GM04503 (cell line): ENCODE data around the gene MOCOS.

Experiments
- DNase-seq: peaks from one replicate; pipeline ENCODE4 v3.0.0-alpha.2; 2012; ENCODE audit warnings: low read depth

Gene MOCOS

GRCh38 chr18:36305375-36305774 is 118.1 kb downstream of the MOCOS start:
- DNase-seq: no peak

GRCh38 chr18:36307513-36307912 is 120.2 kb downstream of the MOCOS start:
- DNase-seq: no peak

DNA sequence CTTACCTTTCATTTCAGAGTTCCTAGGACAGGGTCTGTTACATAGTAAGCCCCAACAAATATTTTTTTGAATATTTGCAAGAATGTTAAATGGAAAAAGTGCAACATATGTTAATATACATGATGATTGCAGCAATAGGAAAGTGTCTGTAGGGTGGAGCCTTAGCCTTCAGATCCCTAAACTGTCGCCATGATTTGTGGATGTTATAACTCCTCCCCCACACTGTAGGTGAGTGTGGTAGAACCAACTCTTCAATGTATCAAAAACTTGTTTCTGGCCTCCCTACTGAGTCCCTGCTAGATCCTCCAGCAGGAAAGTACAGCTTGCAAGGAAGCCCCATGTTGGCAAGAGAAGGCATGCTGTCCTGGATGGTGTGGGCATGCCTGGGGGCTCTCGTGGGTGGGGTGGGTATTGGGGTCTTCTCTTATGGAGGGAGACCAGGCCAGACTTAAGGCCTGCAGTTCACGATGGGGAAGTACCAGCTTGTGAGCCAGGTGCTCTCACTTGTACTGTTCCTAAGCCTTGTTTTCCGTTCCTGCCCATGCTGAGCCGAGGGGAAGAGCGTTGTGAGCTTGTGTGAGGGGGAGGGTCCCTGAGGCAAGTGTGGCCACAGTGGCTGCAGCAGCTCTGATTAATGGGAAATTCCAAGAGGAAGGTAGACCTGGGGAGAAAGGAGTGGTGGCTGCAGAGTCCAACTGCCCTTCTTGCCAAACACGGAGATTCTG is 121.6 kb downstream of the MOCOS start:
- no peak for DNase-seq

DNA sequence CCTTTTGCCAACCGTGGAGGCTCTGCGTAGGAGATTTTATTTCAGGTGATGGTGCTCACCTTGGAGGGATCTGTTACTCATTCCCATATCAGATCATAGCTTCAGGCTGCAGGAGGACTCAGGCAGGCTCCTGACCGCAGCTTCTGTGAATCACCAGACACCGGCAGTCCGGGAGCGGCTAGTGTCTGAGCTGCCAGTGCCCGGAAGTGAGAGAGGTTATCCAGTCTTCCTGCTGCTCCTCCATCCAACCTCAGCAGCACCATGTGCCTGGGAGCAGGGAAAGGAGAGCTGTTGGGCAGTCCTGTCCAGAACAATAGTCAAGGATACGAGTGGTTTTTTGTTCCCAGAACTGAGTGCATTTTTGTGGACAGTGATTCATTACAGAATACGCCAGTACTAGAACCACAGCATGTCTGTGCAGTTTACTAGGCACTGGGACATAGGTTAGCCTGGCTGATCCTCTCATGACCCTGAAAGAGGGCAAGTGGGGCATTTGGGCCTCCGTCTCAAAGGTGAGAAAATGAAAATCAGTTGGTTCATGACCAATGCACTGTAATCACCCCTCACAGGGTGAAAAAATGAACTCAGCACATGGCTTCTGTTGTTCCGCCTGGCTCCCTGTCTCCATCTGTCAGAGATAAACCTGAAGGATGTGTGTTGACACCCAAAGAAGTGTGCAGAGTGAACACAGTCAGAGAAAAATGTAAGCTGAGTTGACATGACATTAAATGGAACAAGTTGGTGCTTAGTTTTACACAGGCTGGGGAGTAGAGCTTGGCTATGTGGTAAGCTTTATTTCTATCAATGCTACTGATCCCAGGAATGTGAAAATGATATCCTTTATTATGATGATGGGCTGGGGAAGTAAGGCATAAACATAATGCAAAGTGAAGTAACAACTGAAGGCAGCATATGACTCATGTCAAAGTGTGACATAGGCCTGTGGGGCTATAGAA is 122.4 kb downstream of the MOCOS start:
- DNase-seq: peak; percentile 99

DNA sequence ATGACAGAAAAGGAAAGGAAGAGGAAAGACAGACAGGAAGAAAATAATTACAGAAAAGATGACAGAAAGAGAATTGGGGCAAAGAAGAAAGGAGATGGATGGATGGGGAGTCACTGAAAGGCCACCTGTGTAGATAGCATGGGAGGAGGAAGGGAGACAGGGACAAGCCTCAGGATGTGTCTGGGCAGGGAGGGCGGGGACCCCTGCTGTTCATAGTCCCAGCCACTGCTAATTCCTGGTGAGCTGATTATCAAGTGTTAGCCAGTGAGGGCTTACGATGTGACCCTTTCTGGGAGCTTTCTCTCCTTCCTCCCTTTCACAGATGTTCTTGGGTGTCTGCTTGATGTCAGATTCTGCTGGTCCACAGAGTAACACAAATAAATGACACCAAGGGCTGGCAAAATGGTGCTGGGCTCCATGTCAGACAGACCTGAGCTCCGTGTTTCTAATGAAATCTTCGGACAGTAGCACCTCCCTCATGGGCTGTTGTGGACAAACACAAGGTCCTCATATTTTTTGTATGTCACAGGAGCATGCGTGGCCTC is 123.8 kb downstream of the MOCOS start:
- no peak for DNase-seq

DNA sequence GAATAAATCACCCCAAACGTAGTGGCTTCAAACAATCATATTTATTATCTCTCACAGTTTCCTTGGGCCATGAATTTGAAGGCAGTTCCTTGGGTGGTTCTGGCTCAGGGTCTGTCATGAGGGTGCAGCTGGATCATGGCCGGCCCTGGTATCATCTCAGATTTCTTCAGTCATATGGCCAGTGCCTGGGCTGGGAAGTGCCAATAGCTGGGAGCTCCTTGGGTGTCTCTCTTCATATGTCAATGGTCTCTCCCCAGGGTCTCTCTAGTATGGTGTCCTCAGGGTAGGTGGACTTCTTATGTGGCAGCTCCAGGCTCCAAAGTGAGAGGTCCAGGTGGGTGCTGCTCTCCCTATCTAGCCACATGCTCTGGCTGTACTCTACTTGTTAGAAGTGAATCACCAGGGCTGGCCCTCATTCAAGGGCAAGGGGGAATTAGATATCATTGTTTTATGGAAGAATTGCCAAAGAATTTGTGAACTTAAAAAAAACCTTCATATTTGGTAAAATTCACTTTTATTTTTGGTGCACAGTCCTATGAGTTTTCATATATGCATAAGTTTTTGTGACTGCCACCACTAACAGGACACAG is 125.6 kb downstream of the MOCOS start:
- DNase-seq: no peak

DNA sequence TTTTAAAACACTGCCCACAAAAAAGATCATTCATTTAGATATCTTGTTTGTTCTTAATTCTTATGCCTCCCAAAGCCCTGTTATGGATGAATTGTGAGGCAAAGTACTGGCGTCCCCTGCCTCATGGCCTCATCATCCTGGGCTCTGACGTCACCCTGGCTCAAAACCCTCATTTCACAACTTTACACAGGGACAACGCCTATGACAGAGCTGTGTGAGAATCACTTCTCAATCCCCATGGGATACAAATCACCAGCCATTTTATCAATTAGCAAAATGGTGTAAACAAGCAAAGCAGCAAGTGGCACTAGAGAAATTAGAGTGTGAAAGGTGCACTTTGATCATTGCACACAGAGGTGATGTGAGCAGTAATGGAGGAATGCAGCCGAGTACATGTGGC is 126.8 kb downstream of the MOCOS start:
- DNase-seq: no peak

- DNase-seq: no peak
Observed at GRCh38 chr18:36314754-36315153, 127.5 kb downstream of the MOCOS start.

- DNase-seq: no peak
Observed at GRCh38 chr18:36315736-36316135, 128.4 kb downstream of the MOCOS start.

DNA sequence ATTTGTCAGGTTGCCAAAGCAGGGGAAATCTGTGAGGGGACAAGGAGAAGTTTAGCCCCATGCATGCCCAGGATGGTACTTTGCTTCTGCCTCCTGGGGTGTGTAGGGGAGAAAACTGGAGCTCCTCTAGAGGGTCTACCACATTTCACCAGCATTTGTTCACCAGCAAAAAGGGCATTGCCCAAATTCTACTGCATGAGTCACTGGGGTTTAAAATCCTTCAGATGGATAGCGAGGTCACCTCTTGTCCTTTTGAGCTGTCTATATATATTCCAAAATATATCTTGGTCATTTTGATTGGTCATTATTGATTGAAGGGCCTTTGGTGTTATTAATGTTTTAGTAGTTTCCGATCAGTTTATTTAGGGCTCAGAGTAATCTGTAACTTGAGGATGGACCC is 128.9 kb downstream of the MOCOS start:
- DNase-seq: no peak
